ENCODE measurements around the gene MARCHF10.

GRCh38 chr17:62703776-62704380 lies 104.2 kb downstream of the MARCHF10 start:
- peak; percentile 79 to 87 for TF ChIP-seq CTCF (IDR thresholded peaks at IDR 0.05; ENCODE audit: extremely low read depth in 1 of 2, insufficient read depth in 1 of 2, low read depth in 1 of 2, low read length in 2 of 2)
- no peak for TF ChIP-seq POLR2A (IDR thresholded peaks at IDR 0.05; ENCODE audit: low read depth, low read length)
- TF ChIP-seq EZH2 (IDR thresholded peaks at IDR 0.05; ENCODE audit: borderline replicate concordance, low read depth, low read length, severe bottlenecking), result no peak
- no peak for TF ChIP-seq GATA2 (IDR thresholded peaks at IDR 0.05; ENCODE audit: insufficient read depth, insufficient read length, low read depth, low read length)
- no peak for TF ChIP-seq MAX (IDR thresholded peaks at IDR 0.05; ENCODE audit: insufficient read depth, insufficient read length)
- peak; percentile 25 for TF ChIP-seq POLR2AphosphoS5 (IDR thresholded peaks at IDR 0.05; ENCODE audit: insufficient read depth, low read depth, low read length)
- no peak for TF ChIP-seq FOS (IDR thresholded peaks at IDR 0.05; ENCODE audit: borderline replicate concordance, insufficient read depth, low read length)
- TF ChIP-seq JUN (IDR thresholded peaks at IDR 0.05; ENCODE audit: borderline replicate concordance, insufficient read depth, insufficient read length, low read depth), result no peak
- TF ChIP-seq MYC (IDR thresholded peaks at IDR 0.05; ENCODE audit: low read depth, low read length), result no peak
